Activated T-cell treated with anti-CD3 and anti-CD28 coated beads for 4 hours (primary cell): ENCODE data around the gene SPATS2.
A peak's percentile ranks its signal among the peaks of the same experiment; 100 is the strongest.
"Not testable (repeated sequence)": the region's sequence is repeated elsewhere in the genome, so short reads cannot be mapped to it uniquely, and the experiment has no call there.

Experiments used
- DNase-seq: peaks from one replicate; pipeline ENCODE4 v3.0.0-alpha.2; 2020

The SPATS2 gene

DNA sequence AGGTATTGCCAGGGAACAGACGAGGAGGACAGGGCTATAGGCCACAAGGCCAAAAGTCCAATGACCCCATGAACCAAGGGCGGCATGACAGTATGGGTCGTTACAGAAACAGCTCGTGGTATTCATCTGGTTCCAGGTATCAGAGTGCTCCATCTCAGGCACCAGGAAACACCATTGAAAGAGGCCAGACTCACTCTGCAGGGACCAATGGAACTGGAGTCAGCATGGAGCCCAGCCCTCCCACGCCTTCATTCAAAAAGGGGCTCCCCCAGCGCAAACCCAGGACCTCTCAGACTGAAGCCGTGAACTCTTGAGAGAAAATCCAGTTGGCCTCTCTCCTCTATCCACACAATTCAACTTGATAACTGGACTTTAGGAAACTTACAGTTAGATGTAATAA lies 158.7 kb downstream of the SPATS2 start:
- no peak for DNase-seq

DNA sequence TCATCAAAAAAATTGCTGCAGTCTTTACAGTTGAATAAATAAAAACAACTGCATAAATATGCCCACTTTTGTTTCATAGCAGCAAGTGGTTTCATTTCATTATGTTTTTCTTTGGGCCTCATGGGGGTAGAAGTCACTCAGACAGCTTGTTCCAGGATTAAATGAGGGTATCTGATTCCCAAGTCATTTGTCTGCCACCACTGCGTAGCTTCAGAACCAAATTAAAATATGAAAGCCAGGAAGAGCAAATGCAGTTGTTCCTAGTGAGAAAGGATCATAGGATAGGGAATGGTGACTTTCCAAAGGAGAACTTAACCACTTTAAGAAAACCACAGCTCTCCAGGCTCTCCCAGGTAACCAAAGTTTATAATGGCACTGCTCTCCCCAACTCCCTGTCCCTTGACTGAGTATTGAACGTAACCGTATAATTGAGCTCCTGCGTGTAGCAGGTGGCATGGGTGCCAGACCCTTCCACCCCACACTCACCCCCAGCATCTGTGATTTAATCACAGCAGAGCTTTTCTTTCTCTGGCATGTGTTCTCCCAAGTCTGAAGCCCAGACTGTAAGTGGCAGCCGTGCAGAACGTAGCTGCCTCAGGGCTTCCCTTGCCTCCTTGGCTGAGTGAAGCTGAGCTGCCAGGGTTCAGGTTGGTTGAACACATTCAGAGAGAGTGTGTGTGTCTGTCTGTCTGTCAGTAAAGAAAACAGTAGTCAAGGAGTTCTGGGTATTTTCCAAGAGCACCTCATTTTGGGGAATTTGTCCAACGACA lies 160.3 kb downstream of the SPATS2 start:
- no peak for DNase-seq

DNA sequence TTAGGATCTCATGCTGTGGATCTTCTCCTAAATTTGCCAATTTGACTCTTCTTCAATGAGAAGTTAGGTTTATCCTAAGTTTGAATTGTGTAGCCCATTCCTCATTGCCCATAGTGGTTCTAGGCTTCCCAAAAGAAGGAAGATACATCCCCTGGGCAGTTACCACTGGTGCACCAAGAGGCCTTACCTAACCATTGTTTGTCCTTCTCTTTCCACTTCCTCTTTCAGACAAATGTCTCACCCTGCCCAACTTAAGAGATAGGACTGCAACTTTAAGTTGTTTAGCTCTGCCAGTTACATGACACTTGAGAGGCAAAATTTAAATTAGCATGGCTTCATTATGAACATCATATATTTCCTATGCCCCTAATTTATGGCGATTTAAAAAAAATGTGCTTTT lies 162.2 kb downstream of the SPATS2 start:
- no peak for DNase-seq

GRCh38 chr12:49531745-49532144 lies 164.5 kb downstream of the SPATS2 start:
- DNase-seq: no peak

DNA sequence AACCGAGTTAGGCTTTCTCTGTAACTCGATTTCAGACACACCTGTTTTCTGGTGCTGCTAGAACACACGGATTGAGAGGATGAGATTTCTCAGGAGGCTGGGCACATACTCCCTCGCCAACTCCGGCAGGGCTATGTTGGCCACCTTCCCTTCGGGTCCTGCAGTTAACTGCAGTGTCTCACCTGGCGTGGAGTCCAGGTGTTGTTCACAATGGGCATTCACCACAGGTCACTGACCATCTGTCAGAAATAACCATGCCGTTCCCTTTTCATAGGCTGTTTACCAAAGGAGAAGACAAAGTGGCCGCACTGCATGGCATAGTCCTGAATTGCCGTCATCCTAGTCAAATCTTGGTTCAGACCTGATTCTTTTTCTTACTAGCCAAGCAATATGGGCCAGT lies 166.1 kb downstream of the SPATS2 start:
- DNase-seq: no peak

DNA sequence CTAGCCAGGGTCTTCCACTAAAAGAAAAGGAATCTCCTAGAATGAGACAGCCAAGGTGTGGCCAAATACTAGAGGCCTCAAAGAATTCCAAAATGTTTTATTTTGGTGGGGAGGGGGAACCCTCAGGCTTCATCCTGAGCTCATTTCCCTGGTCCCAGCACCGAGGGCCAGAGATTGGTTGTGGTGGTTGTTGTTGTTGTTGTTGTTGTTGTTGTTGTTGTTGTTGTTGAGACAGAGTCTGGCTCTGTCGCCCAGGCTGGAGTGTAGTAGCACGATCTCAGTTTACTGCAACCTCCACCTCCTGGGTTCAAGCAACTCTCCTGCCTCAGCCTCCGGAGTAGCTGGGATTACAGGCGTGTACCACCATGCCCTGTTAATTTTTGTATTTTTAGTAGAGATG lies 166.9 kb downstream of the SPATS2 start:
- DNase-seq: not testable (repeated sequence)

- DNase-seq: no peak
Measured at GRCh38 chr12:49534731-49535278, 167.5 kb downstream of the SPATS2 start.

- DNase-seq: no peak
Measured at GRCh38 chr12:49535921-49536525, 168.8 kb downstream of the SPATS2 start.

- DNase-seq: no peak
Measured at GRCh38 chr12:49536526-49537071, 169.3 kb downstream of the SPATS2 start.

- DNase-seq: no peak
Measured at GRCh38 chr12:49537231-49537751, 170.0 kb downstream of the SPATS2 start.

DNA sequence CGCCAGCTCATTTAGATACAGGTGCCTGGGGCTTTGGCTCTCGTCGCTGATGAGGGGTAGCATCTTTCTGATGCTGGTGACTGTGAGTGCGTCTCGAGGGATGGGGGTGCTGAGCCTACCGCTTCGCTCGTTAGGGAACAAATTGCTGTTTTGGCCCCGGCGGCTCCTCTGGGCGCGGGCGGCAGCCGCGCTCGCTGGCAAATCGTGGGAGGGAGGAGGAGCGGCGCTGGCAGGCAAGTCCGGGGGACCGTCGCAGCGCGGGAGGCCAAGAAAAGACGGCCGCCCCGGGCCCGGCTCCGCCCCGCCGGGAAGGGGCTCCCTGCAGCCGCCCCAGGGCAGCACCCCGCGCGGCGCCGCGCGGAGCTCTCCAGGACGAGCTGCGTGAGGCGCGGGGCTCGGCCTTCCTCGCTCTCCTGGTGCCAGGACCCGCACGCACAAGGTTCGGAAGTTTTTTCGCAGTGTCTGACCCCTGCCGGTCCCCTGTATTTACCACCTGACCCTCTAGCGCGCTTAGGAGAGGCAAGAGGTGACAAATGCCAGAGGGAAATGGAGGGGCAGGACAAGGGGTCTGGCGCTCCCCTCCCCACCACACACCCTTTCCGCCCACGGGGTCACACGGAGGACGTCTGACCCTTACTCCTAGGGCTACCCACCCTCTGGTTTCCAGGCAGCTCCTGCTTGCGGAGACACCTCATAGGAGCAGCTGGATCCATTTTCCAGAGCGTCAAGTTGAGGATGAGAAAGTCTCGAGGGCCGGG lies 170.7 kb downstream of the SPATS2 start:
- DNase-seq: peak; percentile 45

DNA sequence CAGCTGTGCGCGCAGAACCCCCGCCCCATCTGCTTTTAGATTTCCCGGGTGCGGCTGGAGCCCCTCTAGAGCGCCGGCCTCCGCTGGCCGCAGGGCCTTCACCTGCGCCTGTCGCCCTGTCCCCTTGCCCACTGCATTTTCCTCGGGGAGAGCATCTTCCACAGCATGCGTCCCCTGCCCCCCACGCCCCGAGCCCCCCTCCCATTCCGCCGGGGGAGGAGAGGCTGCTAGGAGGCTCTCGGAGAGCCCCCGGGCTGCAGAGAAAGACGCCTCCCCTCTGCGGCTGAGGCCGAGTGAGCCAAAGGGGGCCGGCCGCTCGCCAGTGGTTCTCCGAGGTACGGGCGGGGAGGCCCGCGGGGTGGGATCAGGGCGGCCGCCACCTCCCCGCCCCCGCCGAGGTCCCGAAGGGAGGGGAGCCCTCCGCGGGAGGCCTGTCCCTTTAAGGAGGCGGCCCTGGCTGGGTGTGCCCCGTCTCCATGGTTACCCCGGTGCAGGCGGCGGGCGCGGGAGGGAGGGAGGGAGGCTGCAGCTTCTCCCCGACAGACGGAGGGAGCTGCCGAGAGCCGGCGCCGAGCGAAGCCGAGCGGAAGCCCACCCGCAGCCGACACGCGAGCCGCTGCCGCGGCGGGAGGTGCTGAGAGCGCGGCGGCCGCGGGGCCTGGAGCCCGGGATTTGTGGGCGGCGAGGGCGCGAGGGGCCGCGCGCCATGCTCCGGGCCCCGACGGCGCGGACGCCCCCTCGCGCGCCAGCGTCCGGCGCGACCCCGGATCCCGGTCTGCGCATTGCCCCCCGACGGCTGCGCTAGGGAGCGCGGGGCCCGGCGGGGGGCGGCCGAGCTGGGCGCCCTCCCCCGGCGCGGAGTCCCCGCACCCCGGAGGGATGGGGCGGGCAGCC lies 171.5 kb downstream of the SPATS2 start, which contains the start of gene KCNH3:
TSS of gene KCNH3 (plus strand) at position 521 of the 894 bp plus-strand sequence. CDS start 387 bp downstream, outside the sequence.
- DNase-seq: peak; percentile 81

GRCh38 chr12:49539406-49540228 lies 172.4 kb downstream of the SPATS2 start:
- no peak for DNase-seq

DNA sequence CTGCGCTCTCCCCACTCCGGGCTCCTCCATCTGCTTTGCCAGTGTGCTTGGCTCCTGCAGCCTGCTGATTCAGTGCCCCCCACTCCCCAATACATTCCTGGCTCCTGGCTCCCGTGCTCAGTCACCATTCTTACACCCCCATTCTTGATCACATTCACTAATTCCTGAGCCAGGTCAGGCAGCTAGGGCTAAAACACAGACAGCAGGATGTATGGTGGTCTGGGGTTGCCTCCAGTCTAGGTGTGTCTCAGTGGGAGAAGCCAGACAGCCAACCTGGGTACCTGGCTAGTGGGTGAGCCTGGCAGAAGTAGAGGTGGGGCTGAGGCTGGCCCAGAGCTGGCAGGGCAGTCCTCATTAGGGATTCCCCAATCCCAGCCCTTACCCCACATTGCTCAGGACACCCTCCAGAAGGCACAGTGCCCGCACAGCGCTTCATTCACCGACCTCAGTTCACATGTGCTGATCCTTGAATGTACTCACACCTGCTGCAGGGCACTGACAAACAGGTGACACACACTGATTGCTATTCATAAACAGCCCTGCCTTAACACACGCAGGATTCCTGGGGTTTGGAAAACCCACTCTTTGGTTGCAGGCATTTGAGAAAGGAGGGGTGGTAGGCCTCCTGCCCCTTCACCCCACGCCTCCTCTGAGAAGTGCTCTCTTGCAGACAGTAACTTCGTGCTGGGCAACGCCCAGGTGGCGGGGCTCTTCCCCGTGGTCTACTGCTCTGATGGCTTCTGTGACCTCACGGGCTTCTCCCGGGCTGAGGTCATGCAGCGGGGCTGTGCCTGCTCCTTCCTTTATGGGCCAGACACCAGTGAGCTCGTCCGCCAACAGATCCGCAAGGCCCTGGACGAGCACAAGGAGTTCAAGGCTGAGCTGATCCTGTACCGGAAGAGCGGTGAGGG lies 173.2 kb downstream of the SPATS2 start:
- no peak for DNase-seq

- no peak for DNase-seq
Measured at GRCh38 chr12:49541140-49541861, 174.0 kb downstream of the SPATS2 start.

DNA sequence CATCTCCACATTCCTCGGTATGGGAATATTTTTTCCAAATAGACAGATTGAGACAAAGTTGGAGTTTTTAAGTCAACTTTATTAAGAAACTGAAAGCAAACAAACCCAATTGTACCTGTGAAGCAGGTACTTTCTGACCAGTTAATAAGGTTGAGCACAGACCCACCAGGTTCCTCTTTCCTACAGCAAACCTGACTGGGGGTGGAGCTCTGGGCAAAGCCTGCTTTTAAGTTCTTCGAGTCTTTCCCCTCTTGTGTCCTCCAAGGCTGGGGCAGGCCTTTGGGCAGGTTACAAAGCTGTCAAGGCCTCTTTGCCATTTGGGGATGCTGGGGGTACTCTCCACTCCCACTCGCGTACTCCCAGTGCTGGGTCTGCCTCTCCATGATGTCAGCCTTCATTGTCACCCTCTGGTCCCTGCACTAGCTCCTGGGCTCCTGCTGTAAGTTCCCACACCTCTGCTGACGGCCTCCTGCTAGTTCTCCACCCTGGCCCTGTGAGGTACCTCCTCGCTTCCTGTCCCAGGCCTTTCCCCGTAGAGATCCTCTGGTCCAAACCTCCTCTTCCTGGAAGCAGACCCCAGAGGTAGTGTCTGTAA lies 174.7 kb downstream of the SPATS2 start:
- DNase-seq: no peak

GRCh38 chr12:49542592-49543160 lies 175.4 kb downstream of the SPATS2 start:
- no peak for DNase-seq

- no peak for DNase-seq
Measured at GRCh38 chr12:49543221-49543913, 176.1 kb downstream of the SPATS2 start.
